Upper lobe of left lung (tissue), 6 donors: Measurements from ENCODE around the gene DCP1B. TPM values are rescaled to one million over a fixed set of nuclear protein-coding genes. Genes with fewer than 3 reads are reported as not detected.

Experiments
- ATAC-seq, 2 donors: fragments of 200-7000 bp; cut with Tn5 transposase; one replicate each; pipeline ENCODE4 v1.9.1; 2022; ENCODE audit warnings: mild to moderate bottlenecking in 2 of 2, moderate library complexity in 2 of 2; ENCODE audit not compliant: low FRiP score in 2 of 2
- DNase-seq, 2 donors: peaks; one replicate each; pipeline ENCODE4 v3.0.0-alpha.2; 2019 to 2020
- H3K27ac ChIP-seq, 4 donors: fragments of 200-600 bp; sonication (generic); one replicate each; pipeline ENCODE4 v1.5.1; 2016 to 2019
- H3K27me3 ChIP-seq, 4 donors: fragments of 200-600 bp; sonication (generic); one replicate each; pipeline ENCODE4 v1.5.1; 2017 to 2019
- H3K36me3 ChIP-seq, 4 donors: fragments of 200-600 bp; sonication (generic); one replicate each; pipeline ENCODE4 v1.5.1; 2016 to 2019
- H3K4me1 ChIP-seq, 4 donors: fragments of 200-600 bp; sonication (generic); one replicate each; pipeline ENCODE4 v1.5.1; 2018 to 2019
- H3K4me3 ChIP-seq, 4 donors: fragments of 200-600 bp; sonication (generic); one replicate each; pipeline ENCODE4 v1.5.1; 2017 to 2019; ENCODE audit warnings: mild to moderate bottlenecking in 2 of 4, moderate library complexity in 1 of 4
- H3K9me3 ChIP-seq, 4 donors: fragments of 200-600 bp; sonication (generic); one replicate each; pipeline ENCODE4 v1.5.1; 2018 to 2019
- EP300 ChIP-seq, 4 donors: sonication (generic); formaldehyde crosslinking; IDR thresholded peaks; one replicate each; pipeline ENCODE4 v1.5.1; 2017; ENCODE audit warnings: antibody characterized with exemption in 4 of 4, control low read depth in 2 of 4
- POLR2A ChIP-seq, 4 donors: fragments of 450-650 bp; IDR thresholded peaks; one replicate each; pipeline ENCODE4 v1.5.1; 2016 to 2017; ENCODE audit warnings: antibody characterized with exemption in 4 of 4, mild to moderate bottlenecking in 2 of 4
- POLR2AphosphoS5 ChIP-seq, 2 donors: sonication (generic); formaldehyde crosslinking; IDR thresholded peaks; one replicate each; pipeline ENCODE4 v1.5.1; 2017; ENCODE audit warnings: antibody characterized with exemption in 2 of 2
- WGBS, 2 donors: methylation state at CpG; one replicate each; pipeline ENCODE4 v1.1.5; 2017 to 2018; 5-methylcytosine and 5-hydroxymethylcytosine counted together
- total RNA-seq, 6 donors: library from RNA; depleted of rRNA in 4 of 6; stranded (reverse); fragments of >200 nt in 4 of 6; gene quantifications; one replicate each; pipeline versions ENCODE4 v1.1.0 to v1.2.1, GENCODE V29; 2016 to 2021
- TF ChIP-seq, protein P1 (sequence below), 6 experiments: fragments of 450-650 bp in 4 of 6; fragments of 200-600 bp in 2 of 6; sonication (generic) in 2 of 6; IDR thresholded peaks; one replicate each; pipeline ENCODE4 v1.5.1; 2016 to 2019; ENCODE audit warnings: antibody characterized with exemption in 6 of 6
- donor health status: DM: no; HTN: no; CAD: no; lungs with moderate emphysema.
- donor health status: DM: no; HTN: yes; CAD: no; lungs with severe emphysema.

Gene DCP1B
- total RNA-seq, 6 donors from 2014 or later, result 5.5 to 30.4 (median 12.2) TPM

DNA sequence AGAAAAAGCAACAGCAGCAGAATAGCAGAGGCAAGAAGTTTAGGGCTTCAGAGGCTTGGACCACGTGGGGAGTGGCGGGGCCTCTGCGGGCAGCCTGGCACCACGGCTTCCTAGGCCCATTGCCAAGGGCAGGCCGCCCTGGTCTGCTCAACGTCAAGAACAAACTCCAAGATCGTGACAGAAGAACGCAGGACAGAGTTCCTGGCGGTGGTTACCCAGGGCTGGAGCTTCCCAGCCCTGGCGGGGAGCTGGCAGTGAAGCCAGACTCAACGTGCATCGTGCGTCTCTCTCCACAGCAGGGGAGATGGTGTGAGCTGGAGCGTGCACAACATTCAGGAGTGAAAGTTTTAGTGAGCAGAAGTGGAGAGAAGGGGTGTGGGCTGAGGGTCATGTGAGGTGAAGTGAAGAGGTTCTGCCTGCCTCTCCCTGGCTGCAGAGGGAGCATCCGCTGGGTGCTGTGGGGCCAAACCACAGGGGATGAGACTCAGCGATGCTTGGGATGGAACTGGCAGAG lies 71.9 kb downstream of the DCP1B start:
- no peaks in the 10 kb centered on the region for H3K9me3 ChIP-seq
- TF ChIP-seq, protein P1, sequence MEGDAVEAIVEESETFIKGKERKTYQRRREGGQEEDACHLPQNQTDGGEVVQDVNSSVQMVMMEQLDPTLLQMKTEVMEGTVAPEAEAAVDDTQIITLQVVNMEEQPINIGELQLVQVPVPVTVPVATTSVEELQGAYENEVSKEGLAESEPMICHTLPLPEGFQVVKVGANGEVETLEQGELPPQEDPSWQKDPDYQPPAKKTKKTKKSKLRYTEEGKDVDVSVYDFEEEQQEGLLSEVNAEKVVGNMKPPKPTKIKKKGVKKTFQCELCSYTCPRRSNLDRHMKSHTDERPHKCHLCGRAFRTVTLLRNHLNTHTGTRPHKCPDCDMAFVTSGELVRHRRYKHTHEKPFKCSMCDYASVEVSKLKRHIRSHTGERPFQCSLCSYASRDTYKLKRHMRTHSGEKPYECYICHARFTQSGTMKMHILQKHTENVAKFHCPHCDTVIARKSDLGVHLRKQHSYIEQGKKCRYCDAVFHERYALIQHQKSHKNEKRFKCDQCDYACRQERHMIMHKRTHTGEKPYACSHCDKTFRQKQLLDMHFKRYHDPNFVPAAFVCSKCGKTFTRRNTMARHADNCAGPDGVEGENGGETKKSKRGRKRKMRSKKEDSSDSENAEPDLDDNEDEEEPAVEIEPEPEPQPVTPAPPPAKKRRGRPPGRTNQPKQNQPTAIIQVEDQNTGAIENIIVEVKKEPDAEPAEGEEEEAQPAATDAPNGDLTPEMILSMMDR (IDR thresholded peaks at IDR 0.05), result no peak
- TF ChIP-seq POLR2AphosphoS5 (IDR thresholded peaks at IDR 0.05), result no peak
- no peak for TF ChIP-seq EP300 (IDR thresholded peaks at IDR 0.05)
- no peak for TF ChIP-seq POLR2A (IDR thresholded peaks at IDR 0.05)
- H3K36me3 ChIP-seq, result peaks cover 0 to 3% (median 0%) of the 10 kb centered on the region in 4 donors
- no peak overlapping the region for H3K4me3 ChIP-seq
- no peak overlapping the region for H3K27ac ChIP-seq
- peaks cover 3 to 10% (median 9%) of the 10 kb centered on the region in 4 donors for H3K4me1 ChIP-seq
- DNase-seq (peak in 1 of 2 donors; percentile 66), ATAC-seq (no peak)
- WGBS, 2 donors, result 41% methylated on average over 15 to 16 of the region's 16 CpGs
- H3K27me3 ChIP-seq, result no peaks in the 10 kb centered on the region

DNA sequence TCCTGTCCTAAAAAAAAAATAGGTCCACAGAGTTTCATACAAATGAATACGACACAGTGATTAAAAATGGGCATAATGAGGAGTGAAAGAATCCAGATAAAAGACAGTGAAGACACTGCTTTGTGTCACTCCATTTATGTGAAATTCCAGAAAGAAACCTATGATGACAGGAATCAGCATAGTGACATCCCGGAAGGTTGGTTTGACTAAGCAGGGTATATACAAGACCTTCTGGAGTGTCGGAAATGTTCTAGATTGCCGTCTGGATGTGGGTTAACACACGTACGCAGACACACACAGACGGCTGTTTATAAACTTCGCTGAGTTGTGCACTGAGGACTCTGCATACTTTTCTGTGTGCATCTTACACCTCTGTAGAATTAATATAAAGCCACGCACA lies 72.6 kb downstream of the DCP1B start:
- WGBS, 2 donors, result 86 to 89% methylated on average over 9 of the region's 9 CpGs

DNA sequence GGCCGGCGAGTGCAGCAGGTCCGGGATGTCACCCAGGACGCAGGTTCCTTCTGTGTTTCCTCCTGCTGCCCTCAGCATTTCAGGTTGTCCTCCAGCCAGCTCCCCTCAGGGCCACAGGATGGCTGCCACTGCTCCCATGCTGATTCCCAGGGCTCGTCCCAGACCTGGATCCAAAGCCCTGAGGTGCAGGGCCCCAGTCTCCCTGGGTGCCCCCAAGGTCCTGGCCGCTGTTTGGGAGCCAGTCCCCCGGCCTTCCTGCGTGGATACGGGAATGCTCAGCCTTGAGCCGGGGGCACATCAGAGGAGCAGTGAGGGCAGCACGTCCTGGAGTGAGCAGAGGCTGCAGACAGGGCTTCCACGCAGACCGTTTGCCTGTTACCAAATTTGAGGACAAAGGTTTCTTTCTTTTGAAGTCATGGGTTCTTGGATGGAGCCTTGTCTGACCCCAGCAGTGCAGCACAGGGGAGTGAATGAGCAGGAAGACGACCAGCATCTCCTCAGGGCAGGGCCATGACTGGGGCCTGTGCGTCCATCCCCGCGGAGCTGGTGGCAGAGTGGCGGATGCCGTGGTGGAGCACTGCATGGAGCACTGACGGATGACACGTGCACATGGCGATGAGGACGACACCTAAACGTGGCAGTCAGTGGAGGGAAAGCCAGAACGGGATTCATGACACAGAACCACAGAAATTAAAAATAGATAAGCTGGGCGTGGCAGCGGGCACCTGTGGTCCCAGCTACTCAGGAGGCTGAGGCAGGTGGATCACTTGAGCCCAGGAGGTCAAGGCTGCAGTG lies 73.3 kb downstream of the DCP1B start:
- Histone ChIP-seq H3K27ac (no peak overlapping the region), H3K36me3 (no peaks in the 10 kb centered on the region), H3K27me3 (no peaks in the 10 kb centered on the region), H3K4me3 (no peak overlapping the region), H3K9me3 (no peaks in the 10 kb centered on the region), H3K4me1 (peaks cover 0 to 7% (median 4%) of the 10 kb centered on the region in 4 donors)
- peak in 1 of 2 donors; percentile 55 for DNase-seq
- TF ChIP-seq POLR2A (IDR thresholded peaks at IDR 0.05) (no peak), EP300 (IDR thresholded peaks at IDR 0.05) (no peak), POLR2AphosphoS5 (IDR thresholded peaks at IDR 0.05) (no peak)
- TF ChIP-seq, protein P1 (IDR thresholded peaks at IDR 0.05), result no peak
- 88 to 92% methylated on average over 24 to 26 of the region's 27 CpGs for WGBS, 2 donors
- ATAC-seq, result no peak

More for the DNA sequence above, 72.6 kb downstream of the DCP1B start:
- peaks cover 3 to 8% (median 7%) of the 10 kb centered on the region in 4 donors for H3K4me1 ChIP-seq
- no peak overlapping the region for H3K27ac ChIP-seq
- H3K4me3 ChIP-seq, result no peak overlapping the region
- DNase-seq, result no peak
- TF ChIP-seq POLR2AphosphoS5 (IDR thresholded peaks at IDR 0.05) (no peak), EP300 (IDR thresholded peaks at IDR 0.05) (no peak), POLR2A (IDR thresholded peaks at IDR 0.05) (no peak)
- TF ChIP-seq, protein P1 (IDR thresholded peaks at IDR 0.05), result no peak
- no peak for ATAC-seq
- H3K9me3 ChIP-seq, result no peaks in the 10 kb centered on the region
- no peaks in the 10 kb centered on the region for H3K36me3 ChIP-seq
- H3K27me3 ChIP-seq, result no peaks in the 10 kb centered on the region

DNA sequence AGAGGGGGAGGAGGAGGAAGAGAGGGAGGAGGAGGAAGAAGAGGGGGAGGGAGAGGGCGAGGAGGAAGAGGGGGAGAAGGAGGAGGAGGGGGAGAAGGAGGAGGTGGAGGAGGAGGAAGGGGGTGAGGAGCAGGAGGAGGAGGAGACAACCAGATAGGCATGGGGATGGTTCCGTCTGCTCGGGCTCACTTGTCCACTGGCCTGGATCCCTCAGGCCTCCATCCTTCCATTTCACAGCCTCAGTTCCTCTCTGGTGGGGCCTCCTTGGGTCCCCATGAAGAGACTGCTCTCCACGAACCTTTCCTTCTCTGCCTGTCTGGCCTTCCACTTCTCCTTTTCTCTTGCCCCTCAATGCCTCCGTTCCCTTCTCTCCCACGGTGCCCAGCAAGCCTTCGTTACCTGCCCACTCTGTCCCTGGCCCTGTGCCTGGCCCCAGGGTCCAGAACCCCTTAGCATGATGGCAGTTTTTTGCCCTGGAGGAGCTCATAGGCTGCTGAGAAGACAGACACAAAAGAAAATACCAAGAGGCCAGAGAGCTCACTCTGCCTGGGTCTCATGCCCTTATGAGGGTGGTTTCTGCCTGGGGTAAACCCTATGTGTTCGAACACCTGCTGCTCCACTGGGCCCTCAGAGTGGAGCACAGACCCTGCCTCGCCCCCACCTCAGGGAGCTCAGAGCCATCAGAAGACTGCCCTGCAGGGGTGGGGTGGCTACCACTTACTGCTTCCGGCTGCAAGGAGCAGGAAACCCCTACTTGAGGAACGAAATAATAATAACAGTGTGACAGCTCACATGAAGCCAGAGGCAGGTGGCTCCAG lies 74.1 kb downstream of the DCP1B start:
- ATAC-seq (no peak), DNase-seq (no peak)
- H3K4me3 ChIP-seq, result no peak overlapping the region
- TF ChIP-seq POLR2A (IDR thresholded peaks at IDR 0.05) (no peak), POLR2AphosphoS5 (IDR thresholded peaks at IDR 0.05) (no peak), EP300 (IDR thresholded peaks at IDR 0.05) (no peak)
- TF ChIP-seq, protein P1 (IDR thresholded peaks at IDR 0.05), result no peak
- 68 to 69% methylated on average over 10 of the region's 11 CpGs for WGBS, 2 donors
- H3K27me3 ChIP-seq, result no peaks in the 10 kb centered on the region
- no peak overlapping the region for H3K27ac ChIP-seq
- no peaks in the 10 kb centered on the region for H3K9me3 ChIP-seq
- no peaks in the 10 kb centered on the region for H3K36me3 ChIP-seq
- peaks cover 0 to 5% (median 3%) of the 10 kb centered on the region in 4 donors for H3K4me1 ChIP-seq
